Liver (tissue), 3 donors: ENCODE data around the gene SHOX.
"Not testable (repeated sequence)": the region's sequence is repeated elsewhere in the genome, so short reads cannot be mapped to it uniquely, and the experiment has no call there.

ENCODE experiments used
- ATF3 ChIP-seq: IDR thresholded peaks from 2 replicates; pipeline ENCODE4 v1.6.1; 2016; ENCODE audit warnings: antibody characterized with exemption
- FOXA2 ChIP-seq: IDR thresholded peaks from 2 replicates; pipeline ENCODE4 v1.6.1; 2016; ENCODE audit warnings: antibody characterized with exemption
- HNF4G ChIP-seq: IDR thresholded peaks from 2 replicates; pipeline ENCODE4 v1.6.1; 2016; ENCODE audit warnings: antibody characterized with exemption
- JUND ChIP-seq, 2 donors: IDR thresholded peaks; 2 replicates each; pipeline ENCODE4 v1.6.1; 2016; ENCODE audit warnings: antibody characterized with exemption in 2 of 2
- RAD21 ChIP-seq, 2 donors: IDR thresholded peaks; 2 replicates each; pipeline ENCODE4 v1.6.1; 2016; ENCODE audit warnings: antibody characterized with exemption in 2 of 2, mild to moderate bottlenecking in 2 of 2
- TF ChIP-seq, protein P1 (sequence below): fragments of 150-350 bp; IDR thresholded peaks from 2 replicates; pipeline ENCODE4 v1.5.1; 2017; ENCODE audit warnings: improper control_type of control experiment, low read depth, low read length; ENCODE audit not compliant: missing input control
- TF ChIP-seq, protein P2 (sequence below): IDR thresholded peaks from 2 replicates; pipeline ENCODE4 v1.6.1; 2016; ENCODE audit warnings: antibody characterized with exemption
- TF ChIP-seq, protein P3 (sequence below): IDR thresholded peaks from 2 replicates; pipeline ENCODE4 v1.6.1; 2016; ENCODE audit warnings: antibody characterized with exemption, mild to moderate bottlenecking
- donor health status: healthy.
- donor health status: healthy.

DNA sequence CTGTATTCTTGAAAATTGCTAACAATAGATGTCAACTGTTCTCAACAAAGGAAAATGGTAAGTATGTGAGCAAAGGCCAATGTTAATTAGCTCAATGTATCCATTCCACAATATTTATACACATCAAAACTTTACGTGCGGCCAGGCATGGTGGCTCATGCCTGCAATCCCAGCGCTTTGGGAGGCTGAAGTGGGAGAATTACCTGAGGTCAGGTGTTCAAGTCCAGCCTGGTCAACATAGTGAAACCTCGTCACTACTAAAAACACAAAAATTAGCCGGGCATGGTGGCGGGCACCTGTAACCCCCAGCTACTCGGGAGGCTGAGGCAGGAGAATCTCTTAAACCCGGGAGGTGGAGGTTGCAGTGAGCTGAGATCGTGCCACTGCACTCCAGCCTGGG is 27.6 kb upstream of the SHOX start:
- not testable (repeated sequence) for TF ChIP-seq HNF4G; RAD21 (IDR thresholded peaks at IDR 0.05); FOXA2; ATF3; JUND (IDR thresholded peaks at IDR 0.05)
- TF ChIP-seq, protein P1, sequence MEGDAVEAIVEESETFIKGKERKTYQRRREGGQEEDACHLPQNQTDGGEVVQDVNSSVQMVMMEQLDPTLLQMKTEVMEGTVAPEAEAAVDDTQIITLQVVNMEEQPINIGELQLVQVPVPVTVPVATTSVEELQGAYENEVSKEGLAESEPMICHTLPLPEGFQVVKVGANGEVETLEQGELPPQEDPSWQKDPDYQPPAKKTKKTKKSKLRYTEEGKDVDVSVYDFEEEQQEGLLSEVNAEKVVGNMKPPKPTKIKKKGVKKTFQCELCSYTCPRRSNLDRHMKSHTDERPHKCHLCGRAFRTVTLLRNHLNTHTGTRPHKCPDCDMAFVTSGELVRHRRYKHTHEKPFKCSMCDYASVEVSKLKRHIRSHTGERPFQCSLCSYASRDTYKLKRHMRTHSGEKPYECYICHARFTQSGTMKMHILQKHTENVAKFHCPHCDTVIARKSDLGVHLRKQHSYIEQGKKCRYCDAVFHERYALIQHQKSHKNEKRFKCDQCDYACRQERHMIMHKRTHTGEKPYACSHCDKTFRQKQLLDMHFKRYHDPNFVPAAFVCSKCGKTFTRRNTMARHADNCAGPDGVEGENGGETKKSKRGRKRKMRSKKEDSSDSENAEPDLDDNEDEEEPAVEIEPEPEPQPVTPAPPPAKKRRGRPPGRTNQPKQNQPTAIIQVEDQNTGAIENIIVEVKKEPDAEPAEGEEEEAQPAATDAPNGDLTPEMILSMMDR, result not testable (repeated sequence)
- TF ChIP-seq, protein P2, sequence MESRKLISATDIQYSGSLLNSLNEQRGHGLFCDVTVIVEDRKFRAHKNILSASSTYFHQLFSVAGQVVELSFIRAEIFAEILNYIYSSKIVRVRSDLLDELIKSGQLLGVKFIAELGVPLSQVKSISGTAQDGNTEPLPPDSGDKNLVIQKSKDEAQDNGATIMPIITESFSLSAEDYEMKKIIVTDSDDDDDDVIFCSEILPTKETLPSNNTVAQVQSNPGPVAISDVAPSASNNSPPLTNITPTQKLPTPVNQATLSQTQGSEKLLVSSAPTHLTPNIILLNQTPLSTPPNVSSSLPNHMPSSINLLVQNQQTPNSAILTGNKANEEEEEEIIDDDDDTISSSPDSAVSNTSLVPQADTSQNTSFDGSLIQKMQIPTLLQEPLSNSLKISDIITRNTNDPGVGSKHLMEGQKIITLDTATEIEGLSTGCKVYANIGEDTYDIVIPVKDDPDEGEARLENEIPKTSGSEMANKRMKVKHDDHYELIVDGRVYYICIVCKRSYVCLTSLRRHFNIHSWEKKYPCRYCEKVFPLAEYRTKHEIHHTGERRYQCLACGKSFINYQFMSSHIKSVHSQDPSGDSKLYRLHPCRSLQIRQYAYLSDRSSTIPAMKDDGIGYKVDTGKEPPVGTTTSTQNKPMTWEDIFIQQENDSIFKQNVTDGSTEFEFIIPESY, result not testable (repeated sequence)
- TF ChIP-seq, protein P3, sequence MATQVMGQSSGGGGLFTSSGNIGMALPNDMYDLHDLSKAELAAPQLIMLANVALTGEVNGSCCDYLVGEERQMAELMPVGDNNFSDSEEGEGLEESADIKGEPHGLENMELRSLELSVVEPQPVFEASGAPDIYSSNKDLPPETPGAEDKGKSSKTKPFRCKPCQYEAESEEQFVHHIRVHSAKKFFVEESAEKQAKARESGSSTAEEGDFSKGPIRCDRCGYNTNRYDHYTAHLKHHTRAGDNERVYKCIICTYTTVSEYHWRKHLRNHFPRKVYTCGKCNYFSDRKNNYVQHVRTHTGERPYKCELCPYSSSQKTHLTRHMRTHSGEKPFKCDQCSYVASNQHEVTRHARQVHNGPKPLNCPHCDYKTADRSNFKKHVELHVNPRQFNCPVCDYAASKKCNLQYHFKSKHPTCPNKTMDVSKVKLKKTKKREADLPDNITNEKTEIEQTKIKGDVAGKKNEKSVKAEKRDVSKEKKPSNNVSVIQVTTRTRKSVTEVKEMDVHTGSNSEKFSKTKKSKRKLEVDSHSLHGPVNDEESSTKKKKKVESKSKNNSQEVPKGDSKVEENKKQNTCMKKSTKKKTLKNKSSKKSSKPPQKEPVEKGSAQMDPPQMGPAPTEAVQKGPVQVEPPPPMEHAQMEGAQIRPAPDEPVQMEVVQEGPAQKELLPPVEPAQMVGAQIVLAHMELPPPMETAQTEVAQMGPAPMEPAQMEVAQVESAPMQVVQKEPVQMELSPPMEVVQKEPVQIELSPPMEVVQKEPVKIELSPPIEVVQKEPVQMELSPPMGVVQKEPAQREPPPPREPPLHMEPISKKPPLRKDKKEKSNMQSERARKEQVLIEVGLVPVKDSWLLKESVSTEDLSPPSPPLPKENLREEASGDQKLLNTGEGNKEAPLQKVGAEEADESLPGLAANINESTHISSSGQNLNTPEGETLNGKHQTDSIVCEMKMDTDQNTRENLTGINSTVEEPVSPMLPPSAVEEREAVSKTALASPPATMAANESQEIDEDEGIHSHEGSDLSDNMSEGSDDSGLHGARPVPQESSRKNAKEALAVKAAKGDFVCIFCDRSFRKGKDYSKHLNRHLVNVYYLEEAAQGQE, result not testable (repeated sequence)
